GM23248 (cell line): ENCODE data around the gene TEAD3.

Experiments used
- EZH2 ChIP-seq: fragments of 200-600 bp; sonication (generic); IDR thresholded peaks from 2 replicates; pipeline ENCODE4 v1.6.1; 2018; ENCODE audit warnings: antibody characterized with exemption, mild to moderate bottlenecking; ENCODE audit not compliant: insufficient read depth, poor library complexity, severe bottlenecking
- EZH2phosphoT487 ChIP-seq: fragments of 200-600 bp; sonication (generic); IDR thresholded peaks from 2 replicates; pipeline ENCODE4 v1.6.1; 2018; ENCODE audit warnings: antibody characterized with exemption, moderate library complexity, mild to moderate bottlenecking, low read depth; ENCODE audit not compliant: insufficient read depth

GRCh38 chr6:35539223-35539622 is 42.3 kb upstream of the TEAD3 start:
- no peak for TF ChIP-seq EZH2
- no peak for TF ChIP-seq EZH2phosphoT487
